Panc1 (cell line): Measurements from ENCODE around the gene SYNE1. TPM values are rescaled to one million over a fixed set of nuclear protein-coding genes. Genes with fewer than 3 reads are reported as not detected.

ENCODE experiments used
- ATAC-seq: fragments of 200-7000 bp; cut with Tn5 transposase; 2 replicates; pipeline ENCODE4 v1.9.1; 2020; ENCODE audit warnings: mild to moderate bottlenecking, moderate library complexity
- BruUV-seq: library from RNA; stranded (reverse); fragments of 400-500 nt; replicated peaks from 2 replicates; lab custom pipeline; 2021; lab: Mats Ljungman, UMichigan
- CTCF ChIA-PET: fragments of 300-600 bp; sonication (Branson Sonifier 250); formaldehyde crosslinking; loops from one replicate; lab custom pipeline; 2022; ENCODE audit warnings: antibody characterized with exemption; lab: Charles Lee
- POLR2A ChIA-PET: fragments of 300-600 bp; sonication (Branson Sonifier 250); formaldehyde crosslinking; loops from one replicate; lab custom pipeline; 2022; ENCODE audit warnings: antibody characterized with exemption; lab: Charles Lee
- DNase-seq: peaks from one replicate; pipeline ENCODE4 v3.0.0-alpha.2; 2010; ENCODE audit warnings: low read depth, low spot score
- H3K27ac ChIP-seq: 2 replicates; pipeline ENCODE4 v1.5.1; 2011; ENCODE audit warnings: mild to moderate bottlenecking, low read length, inconsistent platforms
- H3K27me3 ChIP-seq: fragments of 200-500 bp; sonication (Bioruptor generic); 2 replicates; pipeline ENCODE4 v1.6.0; 2014; ENCODE audit warnings: low read length, inconsistent platforms; ENCODE audit not compliant: control insufficient read depth, insufficient read depth
- H3K36me3 ChIP-seq: fragments of 200-500 bp; sonication (Bioruptor generic); 2 replicates; pipeline ENCODE4 v1.5.1; 2014; ENCODE audit warnings: inconsistent platforms, mild to moderate bottlenecking, low read length, moderate library complexity; ENCODE audit not compliant: control insufficient read depth, insufficient read depth
- H3K4me1 ChIP-seq: 2 replicates; pipeline ENCODE4 v1.5.1; 2011; ENCODE audit warnings: inconsistent platforms, mild to moderate bottlenecking, low read length, moderate library complexity; ENCODE audit not compliant: control insufficient read depth, insufficient read depth
- H3K4me3 ChIP-seq, 2 experiments: 2 replicates each; pipeline ENCODE4 v1.5.1; 2011 to 2012; ENCODE audit warnings: low read depth in 2 of 2, low read length in 2 of 2, mild to moderate bottlenecking in 2 of 2, inconsistent platforms in 1 of 2, moderate library complexity in 1 of 2
- H3K9me3 ChIP-seq: fragments of 200-500 bp; sonication (Bioruptor generic); 2 replicates; pipeline ENCODE4 v1.5.1; 2014; ENCODE audit warnings: low read depth, mild to moderate bottlenecking, inconsistent platforms, low read length, moderate library complexity; ENCODE audit not compliant: control insufficient read depth, insufficient read depth
- CTCF ChIP-seq: fragments of 450-650 bp; IDR thresholded peaks from 2 replicates; pipeline ENCODE4 v1.5.1; 2017; ENCODE audit warnings: mild to moderate bottlenecking
- POLR2AphosphoS5 ChIP-seq: IDR thresholded peaks from 2 replicates; pipeline ENCODE4 v1.6.1; 2012; ENCODE audit warnings: mild to moderate bottlenecking, low read depth, low read length, moderate library complexity
- REST ChIP-seq, 2 experiments: IDR thresholded peaks; 2 replicates each; pipeline ENCODE4 v1.6.1; 2011 to 2012; ENCODE audit warnings: low read depth in 2 of 2, control low read depth in 1 of 2, low read length in 1 of 2, mild to moderate bottlenecking in 1 of 2, moderate library complexity in 1 of 2; ENCODE audit not compliant: insufficient read depth in 1 of 2
- SIN3A ChIP-seq: IDR thresholded peaks from 2 replicates; pipeline ENCODE4 v1.6.1; 2012; ENCODE audit warnings: low read depth, mild to moderate bottlenecking, low read length, moderate library complexity, borderline replicate concordance; ENCODE audit not compliant: insufficient read depth
- TCF7L2 ChIP-seq: IDR thresholded peaks from 2 replicates; pipeline ENCODE4 v1.6.1; 2011; ENCODE audit warnings: mild to moderate bottlenecking, low read depth, low read length, inconsistent platforms
- in situ Hi-C: cut with HindIII; loops from 2 replicates; pipeline ENCODE4 v1.10.0; 2016; ENCODE audit warnings: low sequenced_read_pairs, low pct_unique_long_range_greater_than_20kb
- intact Hi-C: fragments of 100-400 bp; cut with micrococcal nuclease; formaldehyde crosslinking; loops from one replicate; pipeline ENCODE4 v1.10.0; 2022; ENCODE audit not compliant: unreplicated experiment
- total RNA-seq: library from RNA; stranded (reverse); gene quantifications from one replicate; pipeline ENCODE4 v1.2.1, GENCODE V29; 2021; ENCODE audit not compliant: unreplicated experiment

Gene SYNE1
- total RNA-seq, 1 experiment from 2014 or later = 3.2 TPM

GRCh38 chr6:152091851-152092341 lies 545.3 kb downstream of the SYNE1 start:
- no peaks in the 10 kb centered on the region for H3K27me3 ChIP-seq
- DNase-seq (no peak), ATAC-seq (no peak)
- H3K27ac ChIP-seq = no peak overlapping the region
- no peaks in the 10 kb centered on the region for H3K36me3 ChIP-seq
- no TSS peak for BruUV-seq
- no peaks in the 10 kb centered on the region for H3K4me1 ChIP-seq
- POLR2A ChIA-PET = no interaction called here
- CTCF ChIA-PET = no interaction called here
- H3K4me3 ChIP-seq = no peak overlapping the region
- intact Hi-C loops = no loop called here
- in situ Hi-C loops = loop anchor here (25.0 kb wide), 1 partner anchor 105 kb away; no protein-coding TSS in a partner anchor
- no peaks in the 10 kb centered on the region for H3K9me3 ChIP-seq
- TF ChIP-seq SIN3A (no peak), TCF7L2 (no peak), REST (IDR thresholded peaks at IDR 0.05; ENCODE audit: insufficient read depth in 1 of 2, low read depth in 2 of 2, low read length in 1 of 2) (no peak), POLR2AphosphoS5 (no peak), CTCF (no peak)

GRCh38 chr6:152091201-152091600 lies 546.0 kb downstream of the SYNE1 start:
- Histone ChIP-seq H3K27me3 (no peaks in the 10 kb centered on the region), H3K27ac (no peak overlapping the region), H3K4me3 (no peak overlapping the region), H3K36me3 (no peaks in the 10 kb centered on the region), H3K9me3 (no peaks in the 10 kb centered on the region), H3K4me1 (no peaks in the 10 kb centered on the region)
- POLR2A ChIA-PET = no interaction called here
- in situ Hi-C loops = loop anchor here (25.0 kb wide), 1 partner anchor 104 kb away; no protein-coding TSS in a partner anchor
- no peak for TF ChIP-seq SIN3A
- CTCF ChIA-PET = no interaction called here
- no TSS peak for BruUV-seq
- DNase-seq = no peak
- ATAC-seq = no peak
- intact Hi-C loops = no loop called here

GRCh38 chr6:152089992-152090391 lies 547.2 kb downstream of the SYNE1 start:
- in situ Hi-C loops = loop anchor here (25.0 kb wide), 1 partner anchor 103 kb away; no protein-coding TSS in a partner anchor

More at GRCh38 chr6:152089992-152090391, 547.2 kb downstream of the SYNE1 start:
- ChIA-PET POLR2A (no interaction called here), CTCF (no interaction called here)
- DNase-seq = no peak
- intact Hi-C loops = no loop called here
- ATAC-seq = no peak
- no peaks in the 10 kb centered on the region for H3K27me3 ChIP-seq
- H3K27ac ChIP-seq = no peak overlapping the region
- no peaks in the 10 kb centered on the region for H3K4me1 ChIP-seq
- no peaks in the 10 kb centered on the region for H3K36me3 ChIP-seq
- no peak overlapping the region for H3K4me3 ChIP-seq
- no TSS peak for BruUV-seq
- TF ChIP-seq CTCF (no peak), SIN3A (no peak), POLR2AphosphoS5 (no peak), TCF7L2 (no peak), REST (IDR thresholded peaks at IDR 0.05; ENCODE audit: insufficient read depth in 1 of 2, low read depth in 2 of 2, low read length in 1 of 2) (no peak)
- H3K9me3 ChIP-seq = no peaks in the 10 kb centered on the region
